Lung (tissue), 12 donors: ENCODE results near the gene PALLD. TPM values are rescaled to one million over a fixed set of nuclear protein-coding genes. Genes with fewer than 3 reads are reported as not detected.

Experiments
- ATAC-seq: fragments of 200-7000 bp; cut with Tn5 transposase; one replicate; pipeline ENCODE4 v1.9.1; 2020; ENCODE audit warnings: moderate number of reproducible peaks; ENCODE audit not compliant: insufficient read depth, low FRiP score
- DNase-seq, 3 donors: peaks; one replicate each; pipeline ENCODE4 v3.0.0-alpha.2; 2013 to 2017
- H3K27ac ChIP-seq, 2 donors: one replicate each; pipeline ENCODE4 v1.5.1; 2013; ENCODE audit warnings: mild to moderate bottlenecking in 2 of 2, moderate library complexity in 2 of 2, control low read depth in 1 of 2, inconsistent platforms in 1 of 2, low read depth in 1 of 2, low read length in 1 of 2
- H3K27me3 ChIP-seq, 3 donors: one replicate each; pipeline ENCODE4 v1.5.1; 2013; ENCODE audit warnings: low read length in 2 of 3; ENCODE audit not compliant: control insufficient read depth in 3 of 3, insufficient read depth in 3 of 3
- H3K36me3 ChIP-seq, 4 donors: one replicate each; pipeline ENCODE4 v1.5.1; 2013; ENCODE audit warnings: low read length in 4 of 4, mild to moderate bottlenecking in 1 of 4, moderate library complexity in 1 of 4; ENCODE audit not compliant: control insufficient read depth in 4 of 4, insufficient read depth in 4 of 4
- H3K4me1 ChIP-seq, 5 donors: one replicate each; pipeline ENCODE4 v1.5.1; 2013; ENCODE audit warnings: low read length in 5 of 5, mild to moderate bottlenecking in 2 of 5, moderate library complexity in 1 of 5; ENCODE audit not compliant: control insufficient read depth in 5 of 5, insufficient read depth in 5 of 5
- H3K4me3 ChIP-seq: one replicate; pipeline ENCODE4 v1.5.1; 2013; ENCODE audit warnings: mild to moderate bottlenecking, control low read depth, moderate library complexity
- H3K9ac ChIP-seq, 2 donors: one replicate each; pipeline ENCODE4 v1.5.1; 2013; ENCODE audit warnings: low read length in 2 of 2, control low read depth in 1 of 2; ENCODE audit not compliant: insufficient read depth in 1 of 2
- H3K9me3 ChIP-seq, 4 donors: one replicate each; pipeline ENCODE4 v1.5.1; 2013; ENCODE audit warnings: low read length in 3 of 4, mild to moderate bottlenecking in 1 of 4, moderate library complexity in 1 of 4; ENCODE audit not compliant: control insufficient read depth in 4 of 4, insufficient read depth in 3 of 4
- CTCF ChIP-seq: IDR thresholded peaks from 2 replicates; pipeline ENCODE4 v1.5.1; 2012; ENCODE audit warnings: mild to moderate bottlenecking; ENCODE audit errors: control extremely low read depth, extremely low read depth
- WGBS, 2 donors: extraction: QIAGEN DNeasy Blood & Tissue Kit; methylation state at CpG; one replicate each; pipeline ENCODE4 v1.1.7; 2013; 5-methylcytosine and 5-hydroxymethylcytosine counted together
- polyA plus RNA-seq, 2 donors: library from polyadenylated mRNA; stranded (reverse); fragments of 200-250 nt; gene quantifications; one replicate each; pipeline ENCODE4 v1.2.1, GENCODE V29; 2013
- total RNA-seq, 2 donors: library from RNA; depleted of rRNA in 1 of 2; stranded (reverse); fragments of >200 nt in 1 of 2; gene quantifications; one replicate each; pipeline ENCODE4 v1.2.1, GENCODE V29; 2014 to 2021
- donor health status: control.
- donor health status: control.
- donor health status: Bipolar disorder and iron deficiency.
- donor health status: healthy.
- donor health status: DM: yes; HTN: yes; CAD: no.

Gene PALLD
- total and polyA plus RNA-seq, 4 donors = 20.7 to 139 (median 63.0) TPM

GRCh38 chr4:168519576-168519975 lies 22.7 kb downstream of the PALLD start:
- no peak overlapping the region for H3K4me3 ChIP-seq
- peaks cover 0 to 3% (median 0%) of the 10 kb centered on the region in 4 donors for H3K9me3 ChIP-seq
- TF ChIP-seq CTCF = no peak
- H3K27ac ChIP-seq = no peak overlapping the region
- no peak for ATAC-seq
- peaks cover 0 to 20% (median 0%) of the 10 kb centered on the region in 5 donors for H3K4me1 ChIP-seq
- H3K27me3 ChIP-seq = no peaks in the 10 kb centered on the region
- H3K9ac ChIP-seq = no peak overlapping the region
- no peaks in the 10 kb centered on the region for H3K36me3 ChIP-seq
- no peak for DNase-seq
- 90 to 95% methylated on average over 1 of the region's 1 CpG for WGBS, 2 donors

GRCh38 chr4:168521721-168522120 lies 24.9 kb downstream of the PALLD start:
- peak overlapping the region in 1 of 2 donors; percentile 74 for H3K27ac ChIP-seq
- no peak for TF ChIP-seq CTCF
- no peak for ATAC-seq
- H3K27me3 ChIP-seq = no peaks in the 10 kb centered on the region
- no peak overlapping the region for H3K9ac ChIP-seq
- WGBS, 2 donors = 72 to 76% methylated on average over 2 of the region's 2 CpGs
- no peak overlapping the region for H3K4me3 ChIP-seq
- no peaks in the 10 kb centered on the region for H3K36me3 ChIP-seq
- peaks cover 0 to 30% (median 0%) of the 10 kb centered on the region in 5 donors for H3K4me1 ChIP-seq
- no peaks in the 10 kb centered on the region for H3K9me3 ChIP-seq
- DNase-seq = no peak

GRCh38 chr4:168522356-168522755 lies 25.5 kb downstream of the PALLD start:
- no peaks in the 10 kb centered on the region for H3K36me3 ChIP-seq
- DNase-seq = no peak
- H3K4me1 ChIP-seq = peaks cover 0 to 30% (median 0%) of the 10 kb centered on the region in 5 donors
- ATAC-seq = no peak
- WGBS, 2 donors = 73 to 85% methylated on average over 2 of the region's 2 CpGs
- H3K9ac ChIP-seq = no peak overlapping the region
- no peaks in the 10 kb centered on the region for H3K9me3 ChIP-seq
- no peaks in the 10 kb centered on the region for H3K27me3 ChIP-seq
- H3K4me3 ChIP-seq = no peak overlapping the region
- H3K27ac ChIP-seq = peak overlapping the region in 1 of 2 donors; percentile 33
- TF ChIP-seq CTCF = no peak
